SH-SY5Y (cell line): ENCODE data around the gene RSPH6A.

Experiments used
- GATA2 ChIP-seq: IDR thresholded peaks from 2 replicates; pipeline ENCODE4 v1.6.1; 2011; ENCODE audit warnings: mild to moderate bottlenecking, low read depth, low read length
- GATA3 ChIP-seq: IDR thresholded peaks from 2 replicates; pipeline ENCODE4 v1.6.1; 2011; ENCODE audit warnings: low read depth, mild to moderate bottlenecking, low read length, moderate library complexity

- TF ChIP-seq GATA2 (no peak), GATA3 (no peak)
Observed at GRCh38 chr19:45862564-45863334, 47.6 kb upstream of the RSPH6A start, which contains the start of gene SYMPK.
